Activated T-cell treated with anti-CD3 and anti-CD28 coated beads, Interleukin-2, amount 50 U/mL, for 4 hours (primary cell): Measurements from ENCODE around the gene POLR1D. TPM values are rescaled to one million over a fixed set of nuclear protein-coding genes. Genes with fewer than 3 reads are reported as not detected.
A peak's percentile ranks its signal among the peaks of the same experiment; 100 is the strongest.

Source experiments
- ATAC-seq, 2 donors: fragments of 200-7000 bp; cut with Tn5 transposase; one replicate each; pipeline ENCODE4 v1.10.0; 2021
- DNase-seq: peaks from one replicate; pipeline ENCODE4 v3.0.0-alpha.2; 2020
- H3K27me3 Mint-ChIP-seq: one replicate; pipeline ENCODE4 v1.8.0; 2021; ENCODE audit warnings: low read depth, mixed read lengths
- H3K36me3 Mint-ChIP-seq: one replicate; pipeline ENCODE4 v1.8.0; 2022; ENCODE audit warnings: mixed read lengths; ENCODE audit not compliant: insufficient read depth
- H3K4me1 Mint-ChIP-seq: one replicate; pipeline ENCODE4 v1.8.0; 2021; ENCODE audit warnings: low read depth, mixed read lengths
- H3K4me3 Mint-ChIP-seq: one replicate; pipeline ENCODE4 v1.8.0; 2021; ENCODE audit warnings: mild to moderate bottlenecking, moderate library complexity, mixed read lengths
- H3K9me3 Mint-ChIP-seq: one replicate; pipeline ENCODE4 v1.8.0; 2021; ENCODE audit warnings: mixed read lengths
- total RNA-seq, 3 donors: library from RNA; stranded (reverse); gene quantifications; one replicate each; pipeline ENCODE4 v1.2.1, GENCODE V29; 2021

Gene POLR1D
- total RNA-seq, 3 donors from 2014 or later = 129 to 146 (median 135) TPM

DNA sequence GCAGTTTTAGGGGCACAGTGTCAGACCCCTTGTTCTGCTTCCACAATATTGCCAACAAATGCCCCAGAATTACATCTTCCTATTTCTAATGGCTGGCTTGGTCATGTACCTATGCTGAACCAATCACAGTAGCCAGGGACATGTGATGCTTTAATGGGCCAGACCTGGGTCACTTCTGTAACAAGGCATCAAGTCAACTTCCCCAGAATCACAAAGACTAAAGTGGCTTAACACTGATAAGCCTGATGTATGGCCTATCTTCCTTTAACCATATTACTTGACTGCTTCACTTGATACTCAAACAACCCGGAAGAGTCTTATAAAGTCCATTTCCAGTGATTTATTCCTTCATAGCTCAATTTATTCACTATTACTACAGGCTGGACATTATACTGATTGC, 21.0 kb upstream of the POLR1D start:
- H3K27me3 Mint-ChIP-seq = no peaks in the 10 kb centered on the region
- DNase-seq = no peak
- H3K4me1 Mint-ChIP-seq = peaks cover 15% of the 10 kb centered on the region
- peaks cover 3% of the 10 kb centered on the region for H3K9me3 Mint-ChIP-seq
- H3K36me3 Mint-ChIP-seq = peaks cover 4% of the 10 kb centered on the region
- H3K4me3 Mint-ChIP-seq = no peak overlapping the region
- ATAC-seq = no peak

DNA sequence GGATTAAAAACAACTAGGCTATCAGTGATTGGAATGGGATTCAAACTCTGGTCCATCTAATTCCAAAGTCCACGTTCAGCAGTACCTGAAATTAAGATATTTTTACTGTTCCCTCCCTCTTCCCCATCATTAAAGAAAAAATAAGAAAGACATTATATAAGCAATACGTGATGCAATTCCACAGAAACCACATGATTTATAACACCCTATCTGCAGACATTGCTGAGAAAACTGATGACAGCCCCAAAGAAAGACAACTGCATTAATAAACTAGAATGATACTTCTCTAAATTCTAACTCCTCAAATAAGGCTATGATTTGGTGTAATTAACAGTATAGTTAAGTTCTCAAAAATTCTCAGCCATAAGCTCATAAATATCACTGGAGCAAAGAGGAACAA, 20.5 kb upstream of the POLR1D start:
- Mint-ChIP-seq H3K4me1 (peaks cover 18% of the 10 kb centered on the region), H3K27me3 (no peaks in the 10 kb centered on the region), H3K36me3 (peaks cover 6% of the 10 kb centered on the region)

DNA sequence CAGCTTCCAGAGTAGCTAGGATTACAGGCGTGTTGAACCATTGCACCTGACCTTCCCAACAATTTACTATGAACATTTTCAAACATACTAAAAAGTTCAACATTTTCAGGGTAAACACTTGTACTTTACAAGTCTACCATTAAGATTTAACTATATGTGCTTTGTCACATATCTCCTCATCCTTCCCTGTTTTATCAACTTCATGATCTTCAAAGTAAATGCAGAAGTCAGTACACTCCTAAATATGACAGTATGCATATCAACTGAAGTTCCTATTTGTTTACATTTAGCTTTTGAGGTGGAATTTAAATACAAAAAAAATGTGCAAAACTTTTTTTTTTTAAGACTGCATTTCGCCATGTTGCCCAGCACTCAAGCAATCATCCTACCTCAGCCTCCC, 19.9 kb upstream of the POLR1D start:
- H3K4me3 Mint-ChIP-seq = no peak overlapping the region
- H3K9me3 Mint-ChIP-seq = peaks cover 3% of the 10 kb centered on the region
- DNase-seq (no peak), ATAC-seq (no peak)
- peaks cover 20% of the 10 kb centered on the region for H3K4me1 Mint-ChIP-seq
- no peaks in the 10 kb centered on the region for H3K27me3 Mint-ChIP-seq
- peaks cover 6% of the 10 kb centered on the region for H3K36me3 Mint-ChIP-seq

More for the DNA sequence above, 20.5 kb upstream of the POLR1D start:
- no peak overlapping the region for H3K4me3 Mint-ChIP-seq
- peaks cover 3% of the 10 kb centered on the region for H3K9me3 Mint-ChIP-seq
- ATAC-seq (no peak), DNase-seq (no peak)

DNA sequence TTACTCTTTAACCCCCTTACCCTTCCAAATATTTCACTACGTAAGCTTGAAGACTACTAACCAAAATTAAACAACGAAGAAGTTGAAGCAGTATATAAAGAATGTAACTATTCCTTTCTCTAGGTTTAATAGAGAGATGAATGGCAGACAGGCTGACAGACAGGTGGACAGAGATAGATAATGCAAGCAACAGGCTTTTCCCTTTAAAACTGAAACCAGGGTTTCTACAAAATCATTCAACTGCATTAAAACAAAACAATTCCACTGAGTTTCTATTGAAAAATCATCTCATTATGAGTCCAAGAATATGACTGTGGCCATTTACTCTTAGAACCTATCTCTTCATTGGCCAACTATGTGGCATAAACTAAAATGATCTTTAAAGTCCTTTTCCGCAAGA, 16.6 kb upstream of the POLR1D start:
- ATAC-seq = no peak

DNA sequence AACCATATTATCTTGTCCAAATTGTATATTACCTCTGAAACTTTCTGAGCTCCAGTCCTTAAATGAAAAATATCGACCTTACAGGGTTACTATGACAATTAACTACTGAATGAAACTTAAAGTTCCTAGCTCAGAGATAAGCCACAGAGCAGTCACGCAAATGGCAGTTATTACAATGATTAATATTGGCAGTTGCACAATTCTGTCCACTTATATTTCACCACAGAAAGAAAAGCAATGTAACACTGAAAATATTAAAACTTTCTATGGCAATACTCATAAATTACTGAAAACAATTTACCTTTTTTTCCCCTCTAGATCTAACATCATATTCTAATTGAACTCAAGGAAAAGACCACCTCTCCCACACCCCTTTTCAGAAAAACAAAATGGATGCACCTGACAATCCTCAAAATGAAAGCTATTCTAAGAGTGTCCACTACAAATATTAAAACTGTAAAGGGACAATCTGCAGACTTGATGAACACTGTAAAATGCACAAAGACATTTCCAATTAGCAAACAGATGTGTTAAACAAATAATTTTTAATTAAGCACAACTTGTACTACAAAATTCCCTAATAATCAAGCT, 16.0 kb upstream of the POLR1D start:
- Mint-ChIP-seq H3K4me1 (peaks cover 30% of the 10 kb centered on the region), H3K9me3 (peaks cover 3% of the 10 kb centered on the region), H3K36me3 (peaks cover 6% of the 10 kb centered on the region), H3K27me3 (no peaks in the 10 kb centered on the region), H3K4me3 (no peak overlapping the region)
- DNase-seq = no peak
- no peak for ATAC-seq

More for the DNA sequence above, 16.6 kb upstream of the POLR1D start:
- H3K27me3 Mint-ChIP-seq = no peaks in the 10 kb centered on the region
- no peak overlapping the region for H3K4me3 Mint-ChIP-seq
- DNase-seq = no peak
- peaks cover 3% of the 10 kb centered on the region for H3K9me3 Mint-ChIP-seq
- peaks cover 6% of the 10 kb centered on the region for H3K36me3 Mint-ChIP-seq
- peaks cover 25% of the 10 kb centered on the region for H3K4me1 Mint-ChIP-seq

DNA sequence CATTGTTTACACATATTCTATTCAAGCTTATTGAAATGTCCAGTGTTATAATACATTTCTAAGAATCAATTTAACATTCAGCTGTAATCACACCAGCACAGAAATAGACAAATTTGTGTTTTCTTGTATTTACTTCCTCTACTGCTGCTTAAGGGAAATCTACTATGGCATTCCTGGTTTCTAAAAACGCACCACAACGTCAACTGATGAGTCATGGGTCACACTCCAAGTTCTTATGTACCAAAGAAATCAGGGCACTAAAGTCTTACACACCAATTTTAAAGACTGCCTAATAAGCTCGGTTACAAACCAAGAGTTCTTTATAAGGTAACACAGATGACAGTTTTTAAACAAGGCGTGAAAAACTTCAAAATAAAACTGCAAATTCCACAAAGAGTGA, 14.6 kb upstream of the POLR1D start:
- H3K27me3 Mint-ChIP-seq = no peaks in the 10 kb centered on the region
- no peak overlapping the region for H3K4me3 Mint-ChIP-seq
- peaks cover 3% of the 10 kb centered on the region for H3K9me3 Mint-ChIP-seq
- DNase-seq (no peak), ATAC-seq (no peak)
- peaks cover 28% of the 10 kb centered on the region for H3K4me1 Mint-ChIP-seq
- H3K36me3 Mint-ChIP-seq = peaks cover 6% of the 10 kb centered on the region

DNA sequence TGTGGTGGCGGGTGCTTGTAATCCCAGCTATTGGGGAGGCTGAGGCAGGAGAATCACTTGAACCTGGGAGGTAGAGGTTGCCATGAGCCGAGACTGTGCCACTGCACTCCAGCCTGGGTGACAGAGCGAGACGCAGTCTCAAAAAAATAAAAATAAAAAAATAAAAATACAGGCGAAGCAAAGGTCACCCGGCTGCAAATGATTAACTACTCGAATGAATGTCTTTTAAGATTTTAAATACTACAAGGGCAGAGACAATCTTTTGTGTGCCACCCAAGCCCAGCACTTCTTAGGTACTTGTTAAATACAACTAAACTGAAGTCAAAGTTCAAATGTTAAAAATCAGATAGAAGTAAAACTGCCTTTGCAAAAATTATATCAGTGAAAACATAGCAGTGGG, 8.1 kb upstream of the POLR1D start:
- Mint-ChIP-seq H3K4me1 (peaks cover 32% of the 10 kb centered on the region), H3K9me3 (no peaks in the 10 kb centered on the region), H3K27me3 (no peaks in the 10 kb centered on the region), H3K4me3 (no peak overlapping the region), H3K36me3 (peaks cover 13% of the 10 kb centered on the region)
- ATAC-seq = no peak
- DNase-seq = no peak

DNA sequence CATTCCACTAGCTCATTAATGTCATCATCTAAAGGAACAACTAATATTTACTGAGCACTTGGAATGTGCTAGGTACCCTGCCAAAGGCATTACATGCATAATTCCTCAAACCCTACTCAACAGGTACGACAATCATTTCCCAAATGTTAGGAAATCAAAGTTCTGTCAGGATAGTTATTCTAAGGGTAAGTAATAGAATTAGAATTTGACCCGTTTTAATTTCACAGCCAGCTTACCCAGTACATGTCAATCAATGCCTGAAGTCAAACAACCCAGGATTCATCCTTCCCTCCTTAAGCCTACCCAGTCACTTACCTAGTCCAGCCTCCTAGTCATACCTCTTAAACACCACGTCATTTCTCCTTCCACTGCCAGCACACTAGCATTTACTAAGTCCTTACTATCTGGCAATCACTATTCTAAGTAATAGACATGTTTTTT, 3.8 kb upstream of the POLR1D start:
- Mint-ChIP-seq H3K27me3 (no peaks in the 10 kb centered on the region), H3K4me1 (peaks cover 37% of the 10 kb centered on the region), H3K36me3 (peaks cover 14% of the 10 kb centered on the region), H3K9me3 (no peaks in the 10 kb centered on the region), H3K4me3 (no peak overlapping the region)
- ATAC-seq (no peak), DNase-seq (no peak)

DNA sequence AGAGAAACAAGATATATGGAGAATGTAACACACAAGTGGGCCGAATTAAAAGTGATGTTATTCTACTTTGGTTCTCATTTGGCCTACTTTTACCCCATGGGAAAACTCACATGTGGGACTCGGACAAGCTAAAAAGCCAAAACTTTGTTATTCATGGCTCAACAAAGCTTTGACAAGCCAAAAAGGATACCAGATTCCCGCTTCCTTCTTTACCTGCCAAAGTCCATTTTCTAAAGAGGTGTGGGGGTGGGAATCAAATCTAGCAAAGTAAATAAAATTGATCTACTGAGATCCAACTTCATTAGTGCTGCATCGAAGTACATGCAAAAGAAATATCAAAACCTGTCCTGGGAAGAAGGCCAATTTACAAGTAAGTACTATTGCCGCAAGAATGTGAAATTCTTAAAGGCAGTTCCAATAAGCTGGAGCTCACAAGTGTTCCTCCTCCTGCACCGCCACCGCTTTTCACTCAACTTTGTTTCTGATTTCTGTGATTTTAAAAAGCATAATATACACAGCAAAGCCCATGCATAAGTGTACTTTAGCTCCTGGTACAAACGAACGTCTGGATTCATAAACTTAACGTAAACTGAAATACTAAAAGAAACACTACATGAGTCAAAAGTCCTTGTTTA, 2.5 kb upstream of the POLR1D start:
- H3K4me1 Mint-ChIP-seq = peaks cover 45% of the 10 kb centered on the region
- peak overlapping the region; percentile 93 for H3K4me3 Mint-ChIP-seq

DNA sequence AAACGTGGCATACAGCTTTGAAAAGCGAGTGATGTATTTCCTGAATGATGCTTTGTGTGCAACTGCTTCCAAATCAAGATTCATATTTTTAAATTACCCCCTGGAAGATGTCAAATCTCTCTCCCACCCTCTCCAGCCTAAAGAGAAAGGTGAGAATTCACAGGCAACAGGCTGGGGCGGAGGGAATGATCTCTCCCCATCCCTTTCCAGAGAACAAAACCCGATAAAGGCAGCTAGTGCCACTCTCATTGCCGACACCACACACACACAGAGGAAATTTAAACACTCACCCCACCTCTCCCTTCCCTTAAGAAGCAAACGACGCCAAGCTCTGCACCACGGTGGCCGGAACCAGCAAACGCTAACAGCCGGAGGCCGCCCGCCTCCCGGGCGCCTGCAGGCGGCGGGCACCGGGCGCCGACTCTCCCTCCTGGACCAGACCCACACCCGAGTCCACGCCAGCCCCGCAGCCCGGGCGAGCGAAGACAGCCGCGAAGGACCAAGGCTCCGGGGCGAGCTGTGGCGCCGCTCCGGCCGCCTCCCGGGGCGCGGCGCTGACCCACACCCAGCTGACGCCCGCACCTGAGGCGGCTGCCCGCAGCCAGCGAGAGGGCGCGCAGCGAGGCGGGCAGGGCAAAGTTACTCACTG, 1.8 kb upstream of the POLR1D start:
- peaks cover 15% of the 10 kb centered on the region for H3K36me3 Mint-ChIP-seq
- DNase-seq (peak; percentile 26), ATAC-seq (peak; percentile 23 to 30)
- H3K9me3 Mint-ChIP-seq = no peaks in the 10 kb centered on the region
- H3K4me1 Mint-ChIP-seq = peaks cover 46% of the 10 kb centered on the region
- no peaks in the 10 kb centered on the region for H3K27me3 Mint-ChIP-seq
- H3K4me3 Mint-ChIP-seq = peak overlapping the region; percentile 93

More for the DNA sequence above, 2.5 kb upstream of the POLR1D start:
- Mint-ChIP-seq H3K36me3 (peaks cover 17% of the 10 kb centered on the region), H3K27me3 (no peaks in the 10 kb centered on the region), H3K9me3 (no peaks in the 10 kb centered on the region)
- ATAC-seq (no peak), DNase-seq (no peak)

DNA sequence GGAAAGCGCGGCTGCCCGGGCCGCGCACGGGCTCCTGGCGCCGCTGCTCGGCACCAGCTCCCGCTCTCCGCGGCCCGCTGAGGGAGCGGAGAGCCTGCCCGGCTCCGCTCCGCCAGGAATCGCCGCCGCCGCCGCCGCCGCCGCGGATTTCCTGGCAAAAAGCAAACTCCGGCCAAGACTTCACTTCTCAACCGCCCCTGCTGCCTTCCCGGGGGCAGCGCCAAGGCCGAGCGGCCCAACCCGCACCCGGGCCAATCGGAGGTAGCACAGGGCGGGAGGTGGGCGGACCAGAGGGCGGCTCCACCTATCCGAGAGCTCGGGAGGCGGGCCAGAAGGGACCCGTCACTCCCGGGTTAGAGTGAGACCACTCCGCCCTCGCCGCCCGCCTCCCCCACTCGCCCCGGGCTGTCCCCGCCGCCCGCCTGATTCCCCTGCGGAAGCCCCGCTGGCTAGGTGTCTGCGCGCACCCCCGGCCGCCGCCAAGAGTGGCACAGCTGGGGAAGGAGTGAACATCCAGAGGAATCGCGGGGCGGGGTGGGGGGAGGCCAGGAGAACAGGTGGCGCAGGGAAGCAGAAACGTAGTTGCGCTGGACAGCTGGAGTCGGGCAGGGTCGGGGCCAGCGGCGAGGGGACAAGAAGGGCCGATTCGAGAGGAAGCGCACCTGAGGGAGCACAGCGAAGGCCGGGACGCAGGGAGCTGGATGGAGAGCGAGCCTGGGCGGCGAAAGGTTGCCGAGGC, 1.1 kb upstream of the POLR1D start, which contains the start of gene LNX2:
TSS of gene LNX2 (minus strand) at position 153 of the 739 bp plus-strand sequence. CDS start 38,826 bp downstream, outside the sequence.
- ATAC-seq = peak; percentile 90 to 92
- Mint-ChIP-seq H3K4me3 (peak within 1 kb of the TSS; percentile 93), H3K36me3 (peaks cover 19% of the 10 kb centered on the region), H3K9me3 (no peaks in the 10 kb centered on the region), H3K4me1 (peaks cover 53% of the 10 kb centered on the region), H3K27me3 (no peaks in the 10 kb centered on the region)
- peak; percentile 94 for DNase-seq

DNA sequence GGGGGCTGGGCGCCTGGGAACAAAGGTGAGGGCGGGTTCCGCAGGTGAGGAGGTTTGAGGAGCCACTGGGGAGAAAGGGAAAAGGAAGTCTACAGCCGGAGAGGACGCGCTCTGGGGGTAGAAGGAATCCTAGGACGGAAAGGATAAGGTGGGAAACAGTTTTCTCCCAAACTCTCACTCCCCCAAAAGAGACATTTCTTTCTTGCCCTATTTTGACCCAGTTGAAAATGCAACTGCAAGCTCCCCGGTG, 651 bp upstream of the POLR1D start:
- H3K4me1 Mint-ChIP-seq = peaks cover 56% of the 10 kb centered on the region

DNA sequence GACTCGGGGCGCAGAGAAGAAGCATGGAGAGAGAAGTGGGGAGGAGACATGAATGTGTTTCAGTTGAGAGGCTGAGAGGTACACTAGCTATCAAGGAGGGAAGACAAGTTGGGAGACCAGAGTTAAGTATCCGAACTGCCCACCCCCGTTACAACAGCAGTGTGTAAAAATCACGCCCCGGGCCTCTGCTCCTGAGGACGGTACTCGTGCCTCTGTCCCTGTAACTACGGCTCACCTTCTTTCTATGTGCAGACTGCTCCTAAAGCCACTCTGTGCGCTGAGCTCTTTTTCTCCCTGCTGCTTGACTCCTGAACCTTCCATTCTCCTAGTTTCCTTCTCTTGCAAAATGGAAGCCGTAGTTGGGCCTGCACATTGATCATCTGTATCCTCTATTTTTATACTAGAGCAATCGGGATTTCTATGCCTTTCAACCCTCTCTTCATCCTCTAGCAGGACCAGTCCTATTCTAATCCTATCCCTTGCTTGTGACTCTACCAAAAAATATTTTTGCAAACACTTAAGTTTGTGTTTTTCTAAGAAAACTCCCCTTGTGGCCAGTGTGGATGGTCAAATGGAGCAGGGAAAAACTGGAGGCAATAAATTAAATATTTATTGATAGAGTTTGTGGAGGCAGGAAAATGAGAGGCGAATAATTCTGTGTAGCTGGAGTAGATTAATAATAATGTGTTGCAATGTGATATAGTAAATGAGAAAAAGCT, 569 bp downstream of the POLR1D start:
- no peak for ATAC-seq
- H3K27me3 Mint-ChIP-seq = no peaks in the 10 kb centered on the region
- peak overlapping the region; percentile 94 for H3K4me3 Mint-ChIP-seq
- DNase-seq = no peak
- H3K4me1 Mint-ChIP-seq = peaks cover 67% of the 10 kb centered on the region
- no peaks in the 10 kb centered on the region for H3K9me3 Mint-ChIP-seq
- H3K36me3 Mint-ChIP-seq = peaks cover 33% of the 10 kb centered on the region

More for the DNA sequence above, 651 bp upstream of the POLR1D start:
- Mint-ChIP-seq H3K9me3 (no peaks in the 10 kb centered on the region), H3K4me3 (peak overlapping the region; percentile 93), H3K36me3 (peaks cover 23% of the 10 kb centered on the region), H3K27me3 (no peaks in the 10 kb centered on the region)
- DNase-seq = peak; percentile 18
- peak in 1 of 2 donors; percentile 0 for ATAC-seq

DNA sequence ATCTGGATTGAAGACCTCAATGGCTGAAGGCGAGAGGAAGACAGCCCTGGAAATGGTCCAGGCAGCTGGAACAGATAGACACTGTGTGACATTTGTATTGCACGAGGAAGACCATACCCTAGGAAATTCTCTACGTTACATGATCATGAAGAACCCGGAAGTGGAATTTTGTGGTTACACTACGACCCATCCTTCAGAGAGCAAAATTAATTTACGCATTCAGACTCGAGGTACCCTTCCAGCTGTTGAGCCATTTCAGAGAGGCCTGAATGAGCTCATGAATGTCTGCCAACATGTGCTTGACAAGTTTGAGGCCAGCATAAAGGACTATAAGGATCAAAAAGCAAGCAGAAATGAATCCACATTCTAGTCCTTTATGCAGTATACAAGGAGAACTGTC, 1.2 kb downstream of the POLR1D start:
- peak overlapping the region; percentile 94 for H3K4me3 Mint-ChIP-seq
- no peak for ATAC-seq
- no peaks in the 10 kb centered on the region for H3K27me3 Mint-ChIP-seq
- peaks cover 39% of the 10 kb centered on the region for H3K36me3 Mint-ChIP-seq
- no peaks in the 10 kb centered on the region for H3K9me3 Mint-ChIP-seq
- DNase-seq = no peak
- peaks cover 69% of the 10 kb centered on the region for H3K4me1 Mint-ChIP-seq
